ENCODE measurements around the gene ANO6.

GRCh38 chr12:45362291-45362690 lies 146.4 kb downstream of the ANO6 start:
- TF ChIP-seq POLR2AphosphoS5 (IDR thresholded peaks at IDR 0.05) (no peak), CTCF (IDR thresholded peaks at IDR 0.05) (no peak)
